ENCODE data around the gene POGLUT2.

Gene POGLUT2

DNA sequence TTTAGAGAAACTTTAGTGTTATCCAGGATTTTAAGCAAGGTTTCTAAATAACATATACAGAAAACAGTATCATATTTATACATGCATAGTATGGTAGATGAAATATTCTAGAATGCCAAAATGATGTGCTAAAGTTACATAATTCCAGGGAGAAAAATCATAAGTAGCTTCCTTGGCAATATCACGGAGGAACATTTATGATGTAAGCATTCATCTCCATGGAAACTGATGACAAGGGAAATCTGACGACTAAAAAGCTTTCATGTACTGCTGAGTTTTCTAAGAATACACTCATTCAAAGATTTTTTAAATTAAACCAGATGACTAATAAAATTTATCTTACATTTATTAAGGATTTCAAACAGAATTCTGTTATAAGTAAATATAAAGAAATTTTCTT is 29.9 kb downstream of the POGLUT2 start:
- DNase-seq (ENCODE audit: low read depth in 2 of 2) = no peak

DNA sequence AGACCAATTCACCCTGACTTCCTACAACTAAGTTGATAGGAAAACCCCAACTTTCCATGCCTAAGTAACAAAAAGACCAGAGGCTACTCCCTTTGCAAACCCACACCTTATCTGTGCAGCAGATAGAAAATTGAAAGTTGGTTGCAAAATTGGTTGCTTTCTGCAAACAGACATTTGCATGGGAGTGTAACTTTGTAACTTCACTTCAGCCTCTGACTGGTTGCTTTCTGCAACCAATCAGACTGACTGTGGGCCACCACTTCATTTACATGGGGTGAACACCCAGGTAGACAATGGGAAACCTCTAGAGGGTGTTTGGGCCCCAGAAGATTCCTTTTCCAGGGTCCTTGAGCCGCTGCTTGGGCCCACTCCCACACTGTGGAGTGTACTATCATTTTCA is 35.0 kb downstream of the POGLUT2 start:
- DNase-seq (ENCODE audit: low read depth in 2 of 2) = no peak

DNA sequence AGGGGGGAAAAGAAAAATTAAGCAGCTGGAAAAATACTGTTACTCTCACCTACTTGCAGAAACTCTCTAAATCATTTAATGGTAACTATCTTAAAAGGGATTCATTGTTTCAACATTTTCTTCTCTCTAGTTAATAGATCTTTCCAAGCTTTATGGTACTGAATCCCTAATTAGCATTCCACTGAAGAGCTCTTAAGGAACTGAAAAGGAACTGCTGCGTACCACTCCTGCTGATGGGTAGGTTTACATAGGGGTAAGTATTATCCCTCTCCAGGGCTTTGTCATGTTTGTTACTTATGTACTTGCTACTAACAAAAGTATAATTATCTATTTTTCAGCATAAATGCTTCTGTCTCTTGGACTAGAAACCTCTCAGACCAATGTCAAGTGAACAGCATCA is 37.7 kb downstream of the POGLUT2 start:
- no peak for DNase-seq (ENCODE audit: low read depth in 2 of 2)

DNA sequence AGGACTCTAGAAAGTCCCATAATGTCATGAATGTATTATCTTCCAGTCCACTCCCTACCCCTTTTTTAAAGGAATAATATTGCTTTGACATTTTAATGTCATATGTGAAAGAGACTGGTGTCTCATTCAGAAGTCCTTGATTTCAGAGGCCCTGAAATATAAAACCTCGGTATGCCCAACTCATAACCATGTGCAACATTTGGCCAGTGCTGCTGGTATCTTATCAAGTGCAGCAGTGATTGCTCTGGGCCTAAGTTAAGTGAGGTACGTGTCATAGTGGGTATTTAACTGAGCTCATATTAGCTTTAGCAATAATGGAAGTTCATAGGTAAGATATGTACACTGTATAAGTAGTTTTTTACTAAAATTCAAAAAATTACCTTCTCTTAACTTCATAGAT is 39.9 kb downstream of the POGLUT2 start:
- DNase-seq (ENCODE audit: low read depth in 2 of 2) = no peak

DNA sequence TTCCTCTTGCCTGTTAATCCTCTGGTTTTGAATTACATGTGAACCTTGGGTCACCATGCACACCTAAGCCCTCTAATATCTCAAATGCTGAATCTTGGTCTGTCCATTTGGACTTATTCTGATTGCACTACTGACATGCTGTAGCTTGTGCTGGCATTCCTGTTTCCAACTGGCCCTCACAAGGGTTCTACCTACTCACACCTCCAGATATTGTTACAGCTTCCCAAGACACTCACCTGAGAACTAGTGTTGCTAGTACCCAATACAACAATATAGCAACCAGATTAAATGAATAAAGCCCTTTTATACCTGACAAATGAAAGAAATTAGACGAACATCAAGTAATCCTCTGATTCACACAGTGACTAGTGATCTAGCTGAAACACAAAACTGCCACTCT is 41.8 kb downstream of the POGLUT2 start:
- DNase-seq (ENCODE audit: low read depth in 2 of 2) = no peak

DNA sequence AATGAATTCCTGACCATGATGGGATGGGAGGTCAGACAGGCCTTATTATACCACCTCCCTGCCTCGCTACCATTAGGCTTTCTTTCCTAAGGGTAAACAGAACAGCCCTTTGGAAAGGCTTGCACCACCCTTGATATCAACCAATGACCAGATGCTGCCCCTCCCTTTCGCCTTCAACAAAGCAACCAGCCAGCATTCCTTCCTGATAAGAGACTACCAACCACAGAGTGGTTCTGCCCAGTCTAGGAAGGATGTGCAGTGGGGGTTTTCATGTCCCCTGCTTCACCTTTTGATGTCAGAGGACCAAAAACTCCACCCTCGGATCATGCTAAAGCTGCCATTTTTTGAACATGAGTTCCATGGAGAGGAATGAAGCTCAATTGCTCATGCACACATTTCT is 46.9 kb downstream of the POGLUT2 start:
- DNase-seq (ENCODE audit: low read depth in 2 of 2) = no peak

DNA sequence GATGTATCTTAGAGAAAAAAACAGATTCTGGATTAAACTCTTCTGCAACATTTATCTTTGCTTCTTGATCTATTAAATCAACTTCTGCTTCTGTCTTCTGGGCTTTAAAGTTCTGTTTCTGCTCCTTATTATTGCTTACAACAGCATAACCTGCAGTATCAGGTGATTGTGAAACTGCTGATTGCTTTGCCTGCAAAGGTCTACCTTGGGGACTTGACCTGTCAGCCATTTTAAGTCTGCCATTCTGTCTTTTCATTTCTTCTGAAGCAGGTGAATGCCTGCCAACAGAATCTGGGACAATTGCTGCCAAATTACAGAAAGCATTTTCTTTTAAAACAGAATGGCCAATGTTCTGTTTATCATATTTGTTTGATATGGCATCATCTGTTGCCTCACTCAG is 56.3 kb downstream of the POGLUT2 start:
- DNase-seq (ENCODE audit: low read depth in 2 of 2) = no peak

DNA sequence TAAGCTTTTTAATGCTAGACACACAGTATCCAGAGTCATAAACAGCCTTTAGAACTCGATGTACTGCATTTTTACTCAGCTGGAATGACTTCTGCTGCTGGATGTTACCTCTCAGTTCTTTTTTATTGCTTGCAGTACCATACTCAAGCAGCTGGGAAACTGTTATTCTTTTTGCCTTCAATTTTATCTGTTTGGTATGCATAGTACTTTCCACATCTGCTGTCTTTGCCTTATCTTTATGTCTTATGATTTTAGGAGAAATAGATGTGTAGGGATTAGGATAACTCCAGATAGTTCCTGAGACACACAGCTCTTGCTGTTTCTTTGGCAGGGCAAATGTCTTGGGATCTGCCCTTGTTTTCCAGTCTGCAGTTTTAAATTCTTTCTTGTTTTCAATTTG is 56.7 kb downstream of the POGLUT2 start:
- DNase-seq (ENCODE audit: low read depth in 2 of 2) = no peak
